SK-N-SH (cell line): ENCODE measurements around the gene OPHN1. TPM values are rescaled to one million over a fixed set of nuclear protein-coding genes. Genes with fewer than 3 reads are reported as not detected.

Experiments used
- CTCF ChIA-PET: fragments of 300-600, 350-600 bp; formaldehyde crosslinking; extraction: SDS; loops from one replicate; lab custom pipeline; 2021; lab: Yijun Ruan, JAX
- POLR2A ChIA-PET: fragments of 350-600 bp; sonication (Branson Sonifier 250); formaldehyde crosslinking; extraction: SDS; loops from one replicate; lab custom pipeline; 2020; ENCODE audit warnings: antibody characterized with exemption, inconsistent platforms; lab: Yijun Ruan, JAX
- DNase-seq: peaks from one replicate; pipeline ENCODE4 v3.0.0; 2012
- H2AFZ ChIP-seq: fragments of 200-600 bp; sonication (generic); 2 replicates; pipeline ENCODE4 v1.8.1; 2016; ENCODE audit warnings: antibody characterized with exemption, mild to moderate bottlenecking, low read depth
- H3F3A ChIP-seq: fragments of 200-600 bp; sonication (generic); replicated peaks from 2 replicates; pipeline ENCODE3; 2016; ENCODE audit warnings: antibody characterized with exemption, mild to moderate bottlenecking; ENCODE audit not compliant: insufficient read depth
- H3K27ac ChIP-seq, 2 experiments: fragments of 200-500 bp in 1 of 2; fragments of 200-600 bp in 1 of 2; sonication (Bioruptor generic) in 1 of 2; sonication (generic), shearing (Covaris generic) in 1 of 2; 2 replicates each; pipeline versions ENCODE4 v1.5.1 to v1.6.1; 2014 to 2016; ENCODE audit warnings: low read depth in 2 of 2, inconsistent platforms in 1 of 2, low read length in 1 of 2, mild to moderate bottlenecking in 1 of 2, mixed read lengths in 1 of 2
- H3K27me3 ChIP-seq: fragments of 200-600 bp; sonication (generic), shearing (Covaris generic); 2 replicates; pipeline ENCODE4 v1.6.1; 2016; ENCODE audit warnings: mixed run types; ENCODE audit not compliant: insufficient read depth
- H3K36me3 ChIP-seq, 2 experiments: fragments of 200-500 bp in 1 of 2; fragments of 200-600 bp in 1 of 2; sonication (Bioruptor generic) in 1 of 2; sonication (generic) in 1 of 2; replicated peaks in 1 of 2; 2 replicates each; pipeline versions ENCODE3 to v1.5.1; 2014 to 2016; ENCODE audit warnings: low read length in 1 of 2, mild to moderate bottlenecking in 1 of 2; ENCODE audit not compliant: insufficient read depth in 2 of 2, control insufficient read depth in 1 of 2
- H3K4me1 ChIP-seq, 2 experiments: fragments of 200-500 bp in 1 of 2; fragments of 200-600 bp in 1 of 2; sonication (Bioruptor generic) in 1 of 2; sonication (generic), shearing (Covaris generic) in 1 of 2; 2 replicates each; pipeline versions ENCODE4 v1.5.1 to v1.6.1; 2014 to 2016; ENCODE audit warnings: low read depth in 1 of 2, low read length in 1 of 2, mixed run types in 1 of 2; ENCODE audit not compliant: insufficient read depth in 2 of 2, control insufficient read depth in 1 of 2
- H3K4me2 ChIP-seq: fragments of 200-600 bp; sonication (generic), shearing (Covaris generic); 2 replicates; pipeline ENCODE4 v1.6.1; 2017; ENCODE audit warnings: mixed run types
- H3K4me3 ChIP-seq, 2 experiments: fragments of 200-500 bp in 1 of 2; fragments of 200-600 bp in 1 of 2; sonication (Bioruptor generic) in 1 of 2; sonication (generic), shearing (Covaris generic) in 1 of 2; 2 replicates each; pipeline versions ENCODE4 v1.5.1 to v1.8.1; 2014 to 2016; ENCODE audit warnings: low read depth in 2 of 2, inconsistent platforms in 1 of 2, low read length in 1 of 2, mild to moderate bottlenecking in 1 of 2, mixed read lengths in 1 of 2, moderate library complexity in 1 of 2
- H3K79me2 ChIP-seq: fragments of 200-600 bp; sonication (generic); 2 replicates; pipeline ENCODE4 v1.8.1; 2017; ENCODE audit warnings: mild to moderate bottlenecking; ENCODE audit not compliant: insufficient read depth
- H3K9ac ChIP-seq: fragments of 200-600 bp; sonication (generic); 2 replicates; pipeline ENCODE4 v1.6.1; 2017; ENCODE audit warnings: mixed run types
- H3K9me2 ChIP-seq: fragments of 200-600 bp; sonication (generic); 2 replicates; pipeline ENCODE4 v1.6.1; 2017; ENCODE audit warnings: mixed run types
- H3K9me3 ChIP-seq: fragments of 200-600 bp; sonication (generic); 2 replicates; pipeline ENCODE4 v1.6.1; 2017; ENCODE audit warnings: mixed run types, mild to moderate bottlenecking, moderate library complexity
- H4K20me1 ChIP-seq: fragments of 200-600 bp; sonication (generic); 2 replicates; pipeline ENCODE4 v1.6.1; 2017; ENCODE audit warnings: mild to moderate bottlenecking, mixed run types; ENCODE audit not compliant: insufficient read depth
- EZH2phosphoT487 ChIP-seq: fragments of 200-600 bp; sonication (generic); IDR thresholded peaks from 2 replicates; pipeline ENCODE4 v1.6.1; 2017; ENCODE audit warnings: low read depth, mixed run types, mild to moderate bottlenecking, antibody characterized with exemption, moderate library complexity, borderline replicate concordance
- FOXM1 ChIP-seq: IDR thresholded peaks from 2 replicates; pipeline ENCODE4 v1.4.0; 2012; ENCODE audit warnings: low read depth, mild to moderate bottlenecking
- JUND ChIP-seq: IDR thresholded peaks from 2 replicates; pipeline ENCODE4 v1.4.0; 2012
- MEF2A ChIP-seq: IDR thresholded peaks from 2 replicates; pipeline ENCODE4 v1.4.0; 2012; ENCODE audit warnings: low read depth, borderline replicate concordance
- POLR2AphosphoS5 ChIP-seq: IDR thresholded peaks from 2 replicates; pipeline ENCODE4 v1.6.1; 2012; ENCODE audit warnings: low read depth, low read length
- WGBS: methylation state at CpG from one replicate; pipeline ENCODE4 v1.1.6; 2017; ENCODE audit warnings: low lambda C conversion rate; 5-methylcytosine and 5-hydroxymethylcytosine counted together
- polyA plus RNA-seq, 3 experiments: library from polyadenylated mRNA; depleted of rRNA; stranded (reverse); fragments of >200 nt; gene quantifications; 2 replicates each; pipeline ENCODE4 v1.2.3, GENCODE V29; 2012
- TF ChIP-seq, protein P1 (sequence below): IDR thresholded peaks from 2 replicates; pipeline ENCODE4; 2012
- TF ChIP-seq, protein P2 (sequence below): fragments of 200-600 bp; sonication (generic); IDR thresholded peaks from 2 replicates; pipeline ENCODE4 v1.6.1; 2017; ENCODE audit warnings: antibody characterized with exemption, mild to moderate bottlenecking, moderate library complexity
- TF ChIP-seq, protein P3 (sequence below): IDR thresholded peaks from 2 replicates; pipeline ENCODE4 v1.4.0; 2012; ENCODE audit warnings: low read depth
- TF ChIP-seq, protein P4 (sequence below): IDR thresholded peaks from 2 replicates; pipeline ENCODE4 v1.6.1; 2012; ENCODE audit warnings: mild to moderate bottlenecking, low read depth, low read length, moderate library complexity
- TF ChIP-seq, protein P5 (sequence below): IDR thresholded peaks from 2 replicates; pipeline ENCODE4 v1.4.0; 2012; ENCODE audit warnings: low read depth, borderline replicate concordance

OPHN1 gene
- polyA plus RNA-seq, 1 of the 3 experiments (the other 2 are of a cell fraction): 1.7 TPM

DNA sequence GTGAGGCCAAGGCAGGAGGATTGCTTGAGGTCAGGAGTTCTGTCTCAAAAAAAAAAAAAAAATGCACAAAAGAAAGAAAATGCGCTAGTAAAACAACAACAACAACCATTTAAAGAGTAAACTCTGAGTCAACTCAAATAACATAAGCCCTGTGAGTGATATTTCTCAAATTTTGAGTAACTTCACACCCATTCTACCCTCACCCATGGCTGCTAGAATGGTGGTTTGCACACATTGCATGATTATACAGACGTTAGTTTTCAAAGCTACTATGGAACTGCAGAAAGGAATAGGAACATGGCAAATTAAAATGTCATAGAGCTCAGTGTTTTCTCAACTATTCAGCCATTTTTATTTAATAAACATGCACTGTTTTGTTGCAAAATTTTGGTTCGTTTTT is 145.9 kb downstream of the OPHN1 start:
- Histone ChIP-seq H3K36me3 (peaks cover 0 to 4% of the 10 kb centered on the region in 2 experiments), H3F3A (no peaks in the 10 kb centered on the region), H3K4me2 (no peak overlapping the region), H3K9me3 (no peaks in the 10 kb centered on the region), H4K20me1 (no peaks in the 10 kb centered on the region), H2AFZ (no peak overlapping the region), H3K4me1 (no peaks in the 10 kb centered on the region), H3K9me2 (no peaks in the 10 kb centered on the region), H3K27ac (no peak overlapping the region), H3K27me3 (no peaks in the 10 kb centered on the region), H3K9ac (no peak overlapping the region), H3K79me2 (no peaks in the 10 kb centered on the region), H3K4me3 (no peak overlapping the region)
- ChIA-PET POLR2A (no interaction called here), CTCF (no interaction called here)
- no peak for DNase-seq
- WGBS: 35% methylated on average over 3 of the region's 3 CpGs
- no peak for TF ChIP-seq FOXM1
- TF ChIP-seq, protein P1, sequence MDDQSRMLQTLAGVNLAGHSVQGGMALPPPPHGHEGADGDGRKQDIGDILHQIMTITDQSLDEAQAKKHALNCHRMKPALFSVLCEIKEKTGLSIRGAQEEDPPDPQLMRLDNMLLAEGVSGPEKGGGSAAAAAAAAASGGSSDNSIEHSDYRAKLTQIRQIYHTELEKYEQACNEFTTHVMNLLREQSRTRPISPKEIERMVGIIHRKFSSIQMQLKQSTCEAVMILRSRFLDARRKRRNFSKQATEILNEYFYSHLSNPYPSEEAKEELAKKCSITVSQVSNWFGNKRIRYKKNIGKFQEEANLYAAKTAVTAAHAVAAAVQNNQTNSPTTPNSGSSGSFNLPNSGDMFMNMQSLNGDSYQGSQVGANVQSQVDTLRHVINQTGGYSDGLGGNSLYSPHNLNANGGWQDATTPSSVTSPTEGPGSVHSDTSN: no peak

GRCh38 chrX:68286980-68287379 is 146.3 kb downstream of the OPHN1 start:
- CTCF ChIA-PET: no interaction called here
- Histone ChIP-seq H3K79me2 (no peaks in the 10 kb centered on the region), H3K27me3 (no peaks in the 10 kb centered on the region), H2AFZ (no peak overlapping the region), H3K9me3 (no peaks in the 10 kb centered on the region), H3K36me3 (peaks cover 0 to 4% of the 10 kb centered on the region in 2 experiments), H3K9me2 (no peaks in the 10 kb centered on the region), H3K4me1 (no peaks in the 10 kb centered on the region), H4K20me1 (no peaks in the 10 kb centered on the region), H3K4me3 (no peak overlapping the region), H3K9ac (no peak overlapping the region), H3K27ac (no peak overlapping the region), H3F3A (no peaks in the 10 kb centered on the region), H3K4me2 (no peak overlapping the region)
- POLR2A ChIA-PET: no interaction called here
- no peak for DNase-seq
- TF ChIP-seq JUND (no peak), MEF2A (no peak)
- TF ChIP-seq, protein P2, sequence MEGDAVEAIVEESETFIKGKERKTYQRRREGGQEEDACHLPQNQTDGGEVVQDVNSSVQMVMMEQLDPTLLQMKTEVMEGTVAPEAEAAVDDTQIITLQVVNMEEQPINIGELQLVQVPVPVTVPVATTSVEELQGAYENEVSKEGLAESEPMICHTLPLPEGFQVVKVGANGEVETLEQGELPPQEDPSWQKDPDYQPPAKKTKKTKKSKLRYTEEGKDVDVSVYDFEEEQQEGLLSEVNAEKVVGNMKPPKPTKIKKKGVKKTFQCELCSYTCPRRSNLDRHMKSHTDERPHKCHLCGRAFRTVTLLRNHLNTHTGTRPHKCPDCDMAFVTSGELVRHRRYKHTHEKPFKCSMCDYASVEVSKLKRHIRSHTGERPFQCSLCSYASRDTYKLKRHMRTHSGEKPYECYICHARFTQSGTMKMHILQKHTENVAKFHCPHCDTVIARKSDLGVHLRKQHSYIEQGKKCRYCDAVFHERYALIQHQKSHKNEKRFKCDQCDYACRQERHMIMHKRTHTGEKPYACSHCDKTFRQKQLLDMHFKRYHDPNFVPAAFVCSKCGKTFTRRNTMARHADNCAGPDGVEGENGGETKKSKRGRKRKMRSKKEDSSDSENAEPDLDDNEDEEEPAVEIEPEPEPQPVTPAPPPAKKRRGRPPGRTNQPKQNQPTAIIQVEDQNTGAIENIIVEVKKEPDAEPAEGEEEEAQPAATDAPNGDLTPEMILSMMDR: no peak
- TF ChIP-seq, protein P3, sequence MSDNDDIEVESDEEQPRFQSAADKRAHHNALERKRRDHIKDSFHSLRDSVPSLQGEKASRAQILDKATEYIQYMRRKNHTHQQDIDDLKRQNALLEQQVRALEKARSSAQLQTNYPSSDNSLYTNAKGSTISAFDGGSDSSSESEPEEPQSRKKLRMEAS: no peak

GRCh38 chrX:68286076-68286475 is 147.2 kb downstream of the OPHN1 start:
- no peak overlapping the region for H3K27ac ChIP-seq
- no peaks in the 10 kb centered on the region for H3K9me2 ChIP-seq
- H3K36me3 ChIP-seq: peaks cover 0 to 4% of the 10 kb centered on the region in 2 experiments
- no peak overlapping the region for H2AFZ ChIP-seq
- no peaks in the 10 kb centered on the region for H3F3A ChIP-seq
- no peaks in the 10 kb centered on the region for H3K79me2 ChIP-seq
- no peak overlapping the region for H3K9ac ChIP-seq
- ChIA-PET CTCF (no interaction called here), POLR2A (no interaction called here)
- TF ChIP-seq, protein P4, sequence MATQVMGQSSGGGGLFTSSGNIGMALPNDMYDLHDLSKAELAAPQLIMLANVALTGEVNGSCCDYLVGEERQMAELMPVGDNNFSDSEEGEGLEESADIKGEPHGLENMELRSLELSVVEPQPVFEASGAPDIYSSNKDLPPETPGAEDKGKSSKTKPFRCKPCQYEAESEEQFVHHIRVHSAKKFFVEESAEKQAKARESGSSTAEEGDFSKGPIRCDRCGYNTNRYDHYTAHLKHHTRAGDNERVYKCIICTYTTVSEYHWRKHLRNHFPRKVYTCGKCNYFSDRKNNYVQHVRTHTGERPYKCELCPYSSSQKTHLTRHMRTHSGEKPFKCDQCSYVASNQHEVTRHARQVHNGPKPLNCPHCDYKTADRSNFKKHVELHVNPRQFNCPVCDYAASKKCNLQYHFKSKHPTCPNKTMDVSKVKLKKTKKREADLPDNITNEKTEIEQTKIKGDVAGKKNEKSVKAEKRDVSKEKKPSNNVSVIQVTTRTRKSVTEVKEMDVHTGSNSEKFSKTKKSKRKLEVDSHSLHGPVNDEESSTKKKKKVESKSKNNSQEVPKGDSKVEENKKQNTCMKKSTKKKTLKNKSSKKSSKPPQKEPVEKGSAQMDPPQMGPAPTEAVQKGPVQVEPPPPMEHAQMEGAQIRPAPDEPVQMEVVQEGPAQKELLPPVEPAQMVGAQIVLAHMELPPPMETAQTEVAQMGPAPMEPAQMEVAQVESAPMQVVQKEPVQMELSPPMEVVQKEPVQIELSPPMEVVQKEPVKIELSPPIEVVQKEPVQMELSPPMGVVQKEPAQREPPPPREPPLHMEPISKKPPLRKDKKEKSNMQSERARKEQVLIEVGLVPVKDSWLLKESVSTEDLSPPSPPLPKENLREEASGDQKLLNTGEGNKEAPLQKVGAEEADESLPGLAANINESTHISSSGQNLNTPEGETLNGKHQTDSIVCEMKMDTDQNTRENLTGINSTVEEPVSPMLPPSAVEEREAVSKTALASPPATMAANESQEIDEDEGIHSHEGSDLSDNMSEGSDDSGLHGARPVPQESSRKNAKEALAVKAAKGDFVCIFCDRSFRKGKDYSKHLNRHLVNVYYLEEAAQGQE: no peak
- TF ChIP-seq, protein P5, sequence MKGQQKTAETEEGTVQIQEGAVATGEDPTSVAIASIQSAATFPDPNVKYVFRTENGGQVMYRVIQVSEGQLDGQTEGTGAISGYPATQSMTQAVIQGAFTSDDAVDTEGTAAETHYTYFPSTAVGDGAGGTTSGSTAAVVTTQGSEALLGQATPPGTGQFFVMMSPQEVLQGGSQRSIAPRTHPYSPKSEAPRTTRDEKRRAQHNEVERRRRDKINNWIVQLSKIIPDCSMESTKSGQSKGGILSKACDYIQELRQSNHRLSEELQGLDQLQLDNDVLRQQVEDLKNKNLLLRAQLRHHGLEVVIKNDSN: no peak
- TF ChIP-seq POLR2AphosphoS5: no peak
- no peak for TF ChIP-seq EZH2phosphoT487
- H3K27me3 ChIP-seq: no peaks in the 10 kb centered on the region
- no peaks in the 10 kb centered on the region for H3K4me1 ChIP-seq
- H3K4me3 ChIP-seq: no peak overlapping the region
- no peak overlapping the region for H3K4me2 ChIP-seq
- DNase-seq: no peak
- H4K20me1 ChIP-seq: no peaks in the 10 kb centered on the region
- H3K9me3 ChIP-seq: no peaks in the 10 kb centered on the region
